HepG2 (cell line): ENCODE data around the gene C2orf49. TPM values are rescaled to one million over a fixed set of nuclear protein-coding genes. Genes with fewer than 3 reads are reported as not detected.

Source experiments
- ATAC-seq: fragments of 200-7000 bp; cut with Tn5 transposase; 3 replicates; pipeline ENCODE4 v1.9.1; 2020; ENCODE audit warnings: mild to moderate bottlenecking, moderate library complexity
- BruUV-seq: library from RNA; stranded (reverse); fragments of 400-500 nt; replicated peaks from 2 replicates; lab custom pipeline; 2021; lab: Mats Ljungman, UMichigan
- CTCF ChIA-PET: fragments of 300-600 bp; formaldehyde crosslinking; extraction: SDS; loops from one replicate; lab custom pipeline; 2021; ENCODE audit warnings: low total read pairs, inconsistent platforms, low intra/inter-chr PET ratio; lab: Yijun Ruan, JAX
- POLR2A ChIA-PET: fragments of 350-600 bp; sonication (Branson Sonifier 250); formaldehyde crosslinking; loops from one replicate; lab custom pipeline; 2020; ENCODE audit warnings: antibody characterized with exemption, inconsistent platforms; lab: Yijun Ruan, JAX
- DNase-seq: peaks from one replicate; pipeline ENCODE4 v3.0.0-alpha.2; 2015; ENCODE audit warnings: low spot score
- FAIRE-seq: peaks from 3 replicates; lab custom pipeline; 2011; peaks lifted over from hg19 to GRCh38; lab: Jason Lieb, UNC
- H2AFZ ChIP-seq: one replicate; pipeline ENCODE4 v1.6.1; 2011; ENCODE audit warnings: low read length, inconsistent platforms
- H3K27ac ChIP-seq: fragments of 300-600 bp; 3 replicates; pipeline ENCODE4 v1.8.0; 2011; ENCODE audit warnings: mixed run types, mild to moderate bottlenecking, mixed read lengths, low read length, inconsistent platforms; ENCODE audit not compliant: insufficient read depth; ENCODE audit errors: extremely low read length
- H3K27me3 ChIP-seq, 2 experiments: fragments of 200-600 bp in 1 of 2; 2 replicates in 1 of 2; 3 replicates in 1 of 2; pipeline versions ENCODE4 v1.6.0 to v1.8.0; 2011; ENCODE audit warnings: low read length in 2 of 2, mild to moderate bottlenecking in 2 of 2, moderate library complexity in 2 of 2, inconsistent platforms in 1 of 2; ENCODE audit not compliant: insufficient read depth in 2 of 2, control insufficient read depth in 1 of 2
- H3K36me3 ChIP-seq, 2 experiments: fragments of 200-600 bp in 1 of 2; replicated peaks in 1 of 2; 2 replicates in 1 of 2; 3 replicates in 1 of 2; pipeline versions ENCODE4 v1.5.1 to v1.8.0; 2011; ENCODE audit warnings: low read length in 2 of 2, inconsistent platforms in 1 of 2; ENCODE audit not compliant: insufficient read depth in 2 of 2, control insufficient read depth in 1 of 2
- H3K4me1 ChIP-seq: 2 replicates; pipeline ENCODE4 v1.5.1; 2012; ENCODE audit warnings: low read length, inconsistent platforms; ENCODE audit not compliant: insufficient read depth
- H3K4me2 ChIP-seq: 2 replicates; pipeline ENCODE4 v1.6.0; 2011; ENCODE audit warnings: low read depth, low read length, inconsistent platforms
- H3K4me3 ChIP-seq, 3 experiments: fragments of 200-600 bp in 1 of 3; sonication (generic), shearing (Covaris generic) in 1 of 3; replicated peaks in 1 of 3; 2 replicates each; pipeline ENCODE4 v1.5.1; 2011 to 2016; ENCODE audit warnings: low read length in 3 of 3, inconsistent platforms in 2 of 3, low read depth in 2 of 3, mild to moderate bottlenecking in 2 of 3, control low read depth in 1 of 3, mixed read lengths in 1 of 3; ENCODE audit not compliant: insufficient read depth in 1 of 3
- H3K79me2 ChIP-seq: one replicate; pipeline ENCODE4 v1.6.1; 2011; ENCODE audit warnings: low read length, inconsistent platforms; ENCODE audit not compliant: insufficient read depth
- H3K9ac ChIP-seq: 2 replicates; pipeline ENCODE4 v1.6.0; 2011; ENCODE audit warnings: mild to moderate bottlenecking, low read depth, low read length, inconsistent platforms; ENCODE audit not compliant: insufficient read depth
- H3K9me3 ChIP-seq: 2 replicates; pipeline ENCODE4 v1.5.1; 2012; ENCODE audit warnings: mild to moderate bottlenecking, low read length
- H4K20me1 ChIP-seq: 2 replicates; pipeline ENCODE4 v1.6.0; 2011; ENCODE audit warnings: inconsistent platforms, mild to moderate bottlenecking, low read length, moderate library complexity; ENCODE audit not compliant: insufficient read depth
- EP300 ChIP-seq, 3 experiments: sonication (generic) in 1 of 3; formaldehyde crosslinking in 1 of 3; IDR thresholded peaks; 2 replicates each; pipeline versions ENCODE4 v1.5.1 to v1.6.1; 2011 to 2020; ENCODE audit warnings: low read depth in 2 of 3, low read length in 2 of 3, borderline replicate concordance in 1 of 3, improper control_type of control experiment in 1 of 3, mild to moderate bottlenecking in 1 of 3, missing genetic modification reagents in 1 of 3, moderate library complexity in 1 of 3
- ETV5 ChIP-seq: IDR thresholded peaks from 2 replicates; pipeline ENCODE4 v1.6.1; 2018; ENCODE audit warnings: missing biosample characterization, missing genetic modification reagents, inconsistent platforms, borderline replicate concordance
- FOSL2 ChIP-seq: sonication (generic); formaldehyde crosslinking; IDR thresholded peaks from 2 replicates; pipeline ENCODE4 v1.4.0; 2020; ENCODE audit warnings: missing genetic modification reagents
- GATAD1 ChIP-seq: IDR thresholded peaks from 2 replicates; pipeline ENCODE4 v1.6.1; 2016; ENCODE audit warnings: missing genetic modification reagents, missing compliant biosample characterization
- MEIS2 ChIP-seq: sonication (generic); formaldehyde crosslinking; IDR thresholded peaks from 2 replicates; pipeline ENCODE4 v1.9.0; 2021; ENCODE audit warnings: mild to moderate bottlenecking, missing genetic modification reagents
- TP53 ChIP-seq: sonication (generic); formaldehyde crosslinking; conservative IDR thresholded peaks from 2 replicates; pipeline ENCODE4 v1.4.0; 2020; ENCODE audit warnings: missing genetic modification reagents
- U2AF1 ChIP-seq: fragments of 200-400 bp; formaldehyde crosslinking; optimal IDR thresholded peaks from 2 replicates; pipeline ENCODE3; 2017; ENCODE audit warnings: mild to moderate bottlenecking, low read depth, low read length
- ZFP36L1 ChIP-seq: sonication (generic); formaldehyde crosslinking; IDR thresholded peaks from 2 replicates; pipeline ENCODE4 v1.8.0; 2022; ENCODE audit warnings: mild to moderate bottlenecking, missing genetic modification reagents, moderate library complexity
- ZFP41 ChIP-seq: sonication (generic); formaldehyde crosslinking; IDR thresholded peaks from 2 replicates; pipeline ENCODE4 v1.4.0; 2020; ENCODE audit warnings: mild to moderate bottlenecking, missing genetic modification reagents, borderline replicate concordance
- ZNF12 ChIP-seq: sonication (generic); formaldehyde crosslinking; IDR thresholded peaks from 2 replicates; pipeline ENCODE4 v1.5.0; 2020; ENCODE audit warnings: missing genetic modification reagents
- ZNF136 ChIP-seq: sonication (generic); formaldehyde crosslinking; IDR thresholded peaks from 2 replicates; pipeline ENCODE4 v1.8.1; 2022; ENCODE audit warnings: low read depth, mild to moderate bottlenecking, moderate library complexity, missing genetic modification reagents
- ZNF362 ChIP-seq: sonication (generic); formaldehyde crosslinking; IDR thresholded peaks from 2 replicates; pipeline ENCODE4 v1.4.0; 2020; ENCODE audit warnings: missing genetic modification reagents, mild to moderate bottlenecking, borderline replicate concordance
- ZNF530 ChIP-seq: sonication (generic); formaldehyde crosslinking; IDR thresholded peaks from 2 replicates; pipeline ENCODE4 v1.5.0; 2020; ENCODE audit warnings: low read depth, mild to moderate bottlenecking, missing genetic modification reagents
- ZNF556 ChIP-seq: sonication (generic); formaldehyde crosslinking; IDR thresholded peaks from 2 replicates; pipeline ENCODE4 v1.4.0; 2020; ENCODE audit warnings: mild to moderate bottlenecking, missing genetic modification reagents, borderline replicate concordance
- ZNF564 ChIP-seq: sonication (generic); formaldehyde crosslinking; IDR thresholded peaks from 2 replicates; pipeline ENCODE4 v1.8.1; 2023; ENCODE audit warnings: mild to moderate bottlenecking, missing genetic modification reagents
- ZNF772 ChIP-seq: sonication (generic); formaldehyde crosslinking; IDR thresholded peaks from 2 replicates; pipeline ENCODE4 v1.5.0; 2020; ENCODE audit warnings: mild to moderate bottlenecking, missing genetic modification reagents
- WGBS: methylation state at CpG from one replicate; pipeline ENCODE4 v1.1.6; 2017; ENCODE audit warnings: low lambda C conversion rate; 5-methylcytosine and 5-hydroxymethylcytosine counted together
- in situ Hi-C: cut with HindIII; loops from 2 replicates; pipeline ENCODE4 v1.10.0; 2017; ENCODE audit warnings: low pct_unique_long_range_greater_than_20kb; ENCODE audit not compliant: extremely low pct_ligation_motif_present
- intact Hi-C: fragments of 100-400 bp; cut with micrococcal nuclease; formaldehyde crosslinking; loops from one replicate; pipeline ENCODE4 v1.10.0; 2022; ENCODE audit not compliant: unreplicated experiment
- polyA plus RNA-seq, 8 experiments: library from polyadenylated mRNA; depleted of rRNA in 3 of 8; stranded (reverse) in 7 of 8; unstranded in 1 of 8; fragments of >200 nt; fragmentation: Illumina TruSeq in 4 of 8; extraction: Trizol in 4 of 8; gene quantifications; 2 replicates each; pipeline versions ENCODE4 v1.2.1 to v1.2.3, GENCODE V29; 2011 to 2016; ENCODE audit warnings: low read depth in 4 of 8, missing spikeins in 1 of 8, mixed read lengths in 1 of 8; ENCODE audit not compliant: insufficient read depth in 1 of 8
- total RNA-seq, 5 experiments: library from RNA; depleted of rRNA; stranded (reverse); fragments of >200 nt; fragmentation: Illumina TruSeq; extraction: Trizol; gene quantifications; 2 replicates each; pipeline ENCODE4 v1.2.3, GENCODE V29; 2016; ENCODE audit warnings: low read depth in 1 of 5
- TF ChIP-seq, protein P1 (sequence below): sonication (generic); formaldehyde crosslinking; IDR thresholded peaks from 2 replicates; pipeline ENCODE4 v1.5.1; 2020; ENCODE audit warnings: missing genetic modification reagents, mild to moderate bottlenecking, borderline replicate concordance

Gene C2orf49
- total and polyA plus RNA-seq, 2 of the 13 experiments (the other 11 are each of a cell fraction or from before 2014, with no cell fraction given) = 24.7 to 28.8 TPM

DNA sequence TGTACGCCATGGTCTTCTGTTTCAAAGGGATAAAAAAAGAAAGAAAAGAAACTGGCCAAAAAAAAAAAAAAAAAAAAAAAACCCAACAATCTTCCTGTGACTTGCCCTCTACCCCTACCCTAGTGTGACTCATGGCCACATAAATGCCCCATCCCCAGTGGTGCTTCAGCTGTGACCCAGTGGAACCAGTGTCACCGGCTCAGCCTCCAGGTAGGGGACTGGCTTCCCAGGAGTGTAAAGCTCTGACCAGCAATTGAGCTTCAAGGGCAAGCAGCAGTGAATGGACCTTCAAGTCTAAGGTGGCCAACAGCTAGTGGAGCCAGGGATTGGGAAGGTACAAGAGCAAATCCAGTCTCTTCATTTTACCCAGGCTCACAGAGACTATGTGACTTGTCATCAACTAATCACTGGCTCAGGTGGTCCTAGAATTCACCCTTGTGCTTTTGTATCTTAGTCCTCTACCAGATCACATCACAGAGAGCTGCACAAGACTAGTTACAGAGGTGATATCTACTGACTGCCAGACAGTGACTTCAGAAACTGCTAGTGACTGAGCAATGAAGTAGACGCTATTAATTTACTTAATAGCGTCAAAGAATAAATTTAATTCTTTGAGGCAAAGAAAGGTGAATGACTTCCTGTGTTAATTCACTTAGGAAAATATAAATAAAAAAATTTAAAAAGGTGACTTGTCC is 6.5 kb upstream of the C2orf49 start:
- peak overlapping the region; percentile 97 for H3K9ac ChIP-seq
- peaks cover 3 to 5% of the 10 kb centered on the region in 2 experiments; a peak in 2 of 5 replicates for H3K36me3 ChIP-seq
- peaks cover 45% of the 10 kb centered on the region for H3K79me2 ChIP-seq
- CTCF ChIA-PET = no interaction called here
- POLR2A ChIA-PET = interaction anchor here (2.8 to 3.3 kb wide), 2 partner anchors 9 to 11 kb away, joined by 18 to 43 read pairs; partner anchors contain the start of gene C2orf49
- peaks cover 39% of the 10 kb centered on the region for H3K4me1 ChIP-seq
- WGBS = 74% methylated on average over 4 of the region's 4 CpGs
- H3K27ac ChIP-seq = peak overlapping the region; percentile 94
- in situ Hi-C loops (loop anchor here (25.0 kb wide), 1 partner anchor 856 kb away; the partner anchor contains the start of gene UXS1), intact Hi-C loops (no loop called here)
- no TSS peak for BruUV-seq
- H3K27me3 ChIP-seq = no peaks in the 10 kb centered on the region; a peak in 1 of 5 replicates
- FAIRE-seq = no peak
- DNase-seq = no peak
- H2AFZ ChIP-seq = peak overlapping the region; percentile 45
- H3K9me3 ChIP-seq = no peaks in the 10 kb centered on the region
- H3K4me2 ChIP-seq = peak overlapping the region; percentile 80
- peak overlapping the region; percentile 60 to 93 (median 87); a peak in 5 of 6 replicates for H3K4me3 ChIP-seq
- ATAC-seq = peak; percentile 11; the same call in 1 of the 3 replicates
- no peaks in the 10 kb centered on the region for H4K20me1 ChIP-seq
- 0 out of 2 replicates have a peak, but pooled peaks have one; percentile 16 for TF ChIP-seq ZNF564 (CRISPR knock-in tag)
- no peak for TF ChIP-seq EP300 (IDR thresholded peaks at IDR 0.05; ENCODE audit: low read depth in 2 of 2, low read length in 2 of 2)
- no peak for TF ChIP-seq EP300 (CRISPR knock-in tag; IDR thresholded peaks at IDR 0.05; ENCODE audit: borderline replicate concordance)
- TF ChIP-seq ZNF556 = no peak
- TF ChIP-seq FOSL2 (CRISPR knock-in tag) = peak; percentile 60
- 0 out of 2 replicates have a peak, but pooled peaks have one; percentile 4 for TF ChIP-seq ZNF12 (CRISPR knock-in tag)
- TF ChIP-seq, protein P1, sequence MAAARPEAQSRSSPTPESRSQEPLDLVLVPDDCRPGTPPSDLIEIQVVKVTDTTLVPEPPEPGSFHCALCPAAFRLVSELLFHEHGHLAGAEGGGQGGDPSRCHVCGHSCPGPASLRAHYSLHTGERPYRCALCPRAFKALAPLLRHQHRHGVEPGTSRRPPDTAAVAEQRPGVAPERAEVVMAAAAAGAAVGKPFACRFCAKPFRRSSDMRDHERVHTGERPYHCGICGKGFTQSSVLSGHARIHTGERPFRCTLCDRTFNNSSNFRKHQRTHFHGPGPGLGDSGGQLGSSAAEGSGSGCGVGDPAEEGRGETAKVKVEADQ (CRISPR knock-in tag) = no peak
- no peak for TF ChIP-seq U2AF1
- TF ChIP-seq TP53 (CRISPR knock-in tag) = 0 out of 2 replicates have a peak, but pooled peaks have one; percentile 46
- TF ChIP-seq ETV5 (CRISPR knock-in tag) = no peak
- TF ChIP-seq ZNF136 = 0 out of 2 replicates have a peak, but pooled peaks have one; percentile 53
- no peak for TF ChIP-seq GATAD1
- no peak for TF ChIP-seq MEIS2
- TF ChIP-seq ZNF530 (CRISPR knock-in tag) = no peak
- TF ChIP-seq ZFP36L1 (CRISPR knock-in tag) = 0 out of 2 replicates have a peak, but pooled peaks have one; percentile 37
- no peak for TF ChIP-seq ZFP41 (CRISPR knock-in tag)
- TF ChIP-seq ZNF362 (CRISPR knock-in tag) = no peak
- TF ChIP-seq ZNF772 (CRISPR knock-in tag) = 0 out of 2 replicates have a peak, but pooled peaks have one; percentile 14
